HG03354 (cell line): Measurements from ENCODE around the gene TM9SF3.

Experiments
- ATAC-seq: cut with Tn5 transposase; IDR thresholded peaks from one replicate; pipeline ENCODE4 v1.9.1; 2021; ENCODE audit warnings: mild to moderate bottlenecking; ENCODE audit not compliant: unreplicated experiment, poor library complexity, severe bottlenecking

TM9SF3 gene

GRCh38 chr10:96513698-96514561, 72.9 kb downstream of the TM9SF3 start, which contains the start of gene TLL2:
Gene TLL2 (minus strand): TSS chr10:96513926. CDS start chr10:96513685, 241 bp downstream.
- ATAC-seq: peak; percentile 80

- peak; percentile 51 for ATAC-seq
Observed at GRCh38 chr10:96513305-96513697, 73.5 kb downstream of the TM9SF3 start.

- ATAC-seq: peak; percentile 4
Observed at GRCh38 chr10:96512524-96513304, 74.1 kb downstream of the TM9SF3 start.

GRCh38 chr10:96511044-96511945, 75.5 kb downstream of the TM9SF3 start:
- ATAC-seq: no peak

- no peak for ATAC-seq
Observed at GRCh38 chr10:96509017-96509641, 77.7 kb downstream of the TM9SF3 start.

GRCh38 chr10:96507044-96507443, 79.8 kb downstream of the TM9SF3 start:
- ATAC-seq: no peak

GRCh38 chr10:96505150-96506136, 81.4 kb downstream of the TM9SF3 start:
- ATAC-seq: no peak

GRCh38 chr10:96502561-96503282, 84.1 kb downstream of the TM9SF3 start:
- no peak for ATAC-seq

- ATAC-seq: no peak
Observed at GRCh38 chr10:96501985-96502384, 84.8 kb downstream of the TM9SF3 start.

GRCh38 chr10:96500519-96500918, 86.3 kb downstream of the TM9SF3 start:
- ATAC-seq: no peak

GRCh38 chr10:96500050-96500449, 86.8 kb downstream of the TM9SF3 start:
- no peak for ATAC-seq

- no peak for ATAC-seq
Observed at GRCh38 chr10:96497391-96497790, 89.4 kb downstream of the TM9SF3 start.

GRCh38 chr10:96496281-96496925, 90.4 kb downstream of the TM9SF3 start:
- ATAC-seq: no peak

- no peak for ATAC-seq
Observed at GRCh38 chr10:96495544-96495943, 91.3 kb downstream of the TM9SF3 start.

GRCh38 chr10:96494694-96495093, 92.1 kb downstream of the TM9SF3 start:
- ATAC-seq: no peak

GRCh38 chr10:96493871-96494525, 92.8 kb downstream of the TM9SF3 start:
- ATAC-seq: no peak

GRCh38 chr10:96493254-96493653, 93.6 kb downstream of the TM9SF3 start:
- ATAC-seq: no peak
